ENCODE measurements around the gene MYH11.
"Not testable (repeated sequence)": the region's sequence is repeated elsewhere in the genome, so short reads cannot be mapped to it uniquely, and the experiment has no call there.

The MYH11 gene

GRCh38 chr16:15817446-15817845, 39.4 kb downstream of the MYH11 start:
- Histone ChIP-seq H3K27me3 (ENCODE audit: control insufficient read depth, insufficient read depth, low read length) (no peaks in the 10 kb centered on the region), H3K36me3 (ENCODE audit: control insufficient read depth, insufficient read depth, low read length) (no peaks in the 10 kb centered on the region), H3K4me1 (ENCODE audit: control insufficient read depth, insufficient read depth, low read length) (no peaks in the 10 kb centered on the region), H3K9me3 (ENCODE audit: control insufficient read depth, insufficient read depth, low read length) (no peaks in the 10 kb centered on the region), H3K9ac (ENCODE audit: low read depth, low read length) (no peak overlapping the region), H3K4me3 (ENCODE audit: low read depth, low read length) (no peak overlapping the region)

GRCh38 chr16:15816228-15816627, 40.6 kb downstream of the MYH11 start:
- Histone ChIP-seq H3K27me3 (ENCODE audit: control insufficient read depth, insufficient read depth, low read length) (no peaks in the 10 kb centered on the region), H3K9ac (ENCODE audit: low read depth, low read length) (no peak overlapping the region), H3K4me1 (ENCODE audit: control insufficient read depth, insufficient read depth, low read length) (no peaks in the 10 kb centered on the region), H3K4me3 (ENCODE audit: low read depth, low read length) (no peak overlapping the region), H3K9me3 (ENCODE audit: control insufficient read depth, insufficient read depth, low read length) (no peaks in the 10 kb centered on the region), H3K36me3 (ENCODE audit: control insufficient read depth, insufficient read depth, low read length) (no peaks in the 10 kb centered on the region)

GRCh38 chr16:15812401-15812750, 44.5 kb downstream of the MYH11 start:
- H3K4me1 ChIP-seq (ENCODE audit: control insufficient read depth, insufficient read depth, low read length); H3K9me3 ChIP-seq (ENCODE audit: control insufficient read depth, insufficient read depth, low read length); H3K4me3 ChIP-seq (ENCODE audit: low read depth, low read length); H3K36me3 ChIP-seq (ENCODE audit: control insufficient read depth, insufficient read depth, low read length); H3K9ac ChIP-seq (ENCODE audit: low read depth, low read length); H3K27me3 ChIP-seq (ENCODE audit: control insufficient read depth, insufficient read depth, low read length): not testable (repeated sequence)

- no peak overlapping the region for H3K4me3 ChIP-seq (ENCODE audit: low read depth, low read length)
- no peaks in the 10 kb centered on the region for H3K4me1 ChIP-seq (ENCODE audit: control insufficient read depth, insufficient read depth, low read length)
- no peaks in the 10 kb centered on the region for H3K36me3 ChIP-seq (ENCODE audit: control insufficient read depth, insufficient read depth, low read length)
These were observed 45.1 kb downstream of the MYH11 start for GRCh38 chr16:15811481-15812400.

GRCh38 chr16:15810949-15811348, 45.9 kb downstream of the MYH11 start:
- Histone ChIP-seq H3K27me3 (ENCODE audit: control insufficient read depth, insufficient read depth, low read length) (no peaks in the 10 kb centered on the region), H3K4me3 (ENCODE audit: low read depth, low read length) (no peak overlapping the region), H3K4me1 (ENCODE audit: control insufficient read depth, insufficient read depth, low read length) (no peaks in the 10 kb centered on the region), H3K36me3 (ENCODE audit: control insufficient read depth, insufficient read depth, low read length) (no peaks in the 10 kb centered on the region), H3K9ac (ENCODE audit: low read depth, low read length) (no peak overlapping the region), H3K9me3 (ENCODE audit: control insufficient read depth, insufficient read depth, low read length) (no peaks in the 10 kb centered on the region)

More at GRCh38 chr16:15811481-15812400, 45.1 kb downstream of the MYH11 start:
- H3K27me3 ChIP-seq (ENCODE audit: control insufficient read depth, insufficient read depth, low read length): no peaks in the 10 kb centered on the region
- H3K9ac ChIP-seq (ENCODE audit: low read depth, low read length): no peak overlapping the region
- H3K9me3 ChIP-seq (ENCODE audit: control insufficient read depth, insufficient read depth, low read length): no peaks in the 10 kb centered on the region

GRCh38 chr16:15810411-15810810, 46.4 kb downstream of the MYH11 start:
- H3K36me3 ChIP-seq (ENCODE audit: control insufficient read depth, insufficient read depth, low read length): no peaks in the 10 kb centered on the region
- H3K9me3 ChIP-seq (ENCODE audit: control insufficient read depth, insufficient read depth, low read length): no peaks in the 10 kb centered on the region
- no peaks in the 10 kb centered on the region for H3K4me1 ChIP-seq (ENCODE audit: control insufficient read depth, insufficient read depth, low read length)
- H3K4me3 ChIP-seq (ENCODE audit: low read depth, low read length): no peak overlapping the region
- H3K27me3 ChIP-seq (ENCODE audit: control insufficient read depth, insufficient read depth, low read length): no peaks in the 10 kb centered on the region
- no peak overlapping the region for H3K9ac ChIP-seq (ENCODE audit: low read depth, low read length)

- H3K27me3 ChIP-seq (ENCODE audit: control insufficient read depth, insufficient read depth, low read length); H3K9ac ChIP-seq (ENCODE audit: low read depth, low read length); H3K4me3 ChIP-seq (ENCODE audit: low read depth, low read length); H3K36me3 ChIP-seq (ENCODE audit: control insufficient read depth, insufficient read depth, low read length); H3K9me3 ChIP-seq (ENCODE audit: control insufficient read depth, insufficient read depth, low read length); H3K4me1 ChIP-seq (ENCODE audit: control insufficient read depth, insufficient read depth, low read length): not testable (repeated sequence)
These were observed 47.5 kb downstream of the MYH11 start for GRCh38 chr16:15809297-15809696.

- Histone ChIP-seq H3K4me3 (ENCODE audit: low read depth, low read length) (no peak overlapping the region), H3K27me3 (ENCODE audit: control insufficient read depth, insufficient read depth, low read length) (no peaks in the 10 kb centered on the region), H3K4me1 (ENCODE audit: control insufficient read depth, insufficient read depth, low read length) (no peaks in the 10 kb centered on the region), H3K9me3 (ENCODE audit: control insufficient read depth, insufficient read depth, low read length) (no peaks in the 10 kb centered on the region), H3K9ac (ENCODE audit: low read depth, low read length) (no peak overlapping the region), H3K36me3 (ENCODE audit: control insufficient read depth, insufficient read depth, low read length) (no peaks in the 10 kb centered on the region)
These were observed 48.8 kb downstream of the MYH11 start for GRCh38 chr16:15808071-15808470.

- Histone ChIP-seq H3K9me3 (ENCODE audit: control insufficient read depth, insufficient read depth, low read length) (no peaks in the 10 kb centered on the region), H3K36me3 (ENCODE audit: control insufficient read depth, insufficient read depth, low read length) (no peaks in the 10 kb centered on the region), H3K9ac (ENCODE audit: low read depth, low read length) (no peak overlapping the region), H3K27me3 (ENCODE audit: control insufficient read depth, insufficient read depth, low read length) (no peaks in the 10 kb centered on the region), H3K4me3 (ENCODE audit: low read depth, low read length) (no peak overlapping the region), H3K4me1 (ENCODE audit: control insufficient read depth, insufficient read depth, low read length) (no peaks in the 10 kb centered on the region)
These were observed 49.2 kb downstream of the MYH11 start for GRCh38 chr16:15807603-15808009.

- Histone ChIP-seq H3K9ac (ENCODE audit: low read depth, low read length) (no peak overlapping the region), H3K4me3 (ENCODE audit: low read depth, low read length) (no peak overlapping the region), H3K36me3 (ENCODE audit: control insufficient read depth, insufficient read depth, low read length) (no peaks in the 10 kb centered on the region), H3K4me1 (ENCODE audit: control insufficient read depth, insufficient read depth, low read length) (no peaks in the 10 kb centered on the region), H3K9me3 (ENCODE audit: control insufficient read depth, insufficient read depth, low read length) (no peaks in the 10 kb centered on the region), H3K27me3 (ENCODE audit: control insufficient read depth, insufficient read depth, low read length) (no peaks in the 10 kb centered on the region)
These were observed 53.2 kb downstream of the MYH11 start for GRCh38 chr16:15803618-15804017.

- H3K4me3 ChIP-seq (ENCODE audit: low read depth, low read length): no peak overlapping the region
- H3K9ac ChIP-seq (ENCODE audit: low read depth, low read length): no peak overlapping the region
- no peaks in the 10 kb centered on the region for H3K27me3 ChIP-seq (ENCODE audit: control insufficient read depth, insufficient read depth, low read length)
- H3K4me1 ChIP-seq (ENCODE audit: control insufficient read depth, insufficient read depth, low read length): no peaks in the 10 kb centered on the region
- H3K9me3 ChIP-seq (ENCODE audit: control insufficient read depth, insufficient read depth, low read length): no peaks in the 10 kb centered on the region
- H3K36me3 ChIP-seq (ENCODE audit: control insufficient read depth, insufficient read depth, low read length): no peaks in the 10 kb centered on the region
These were observed 56.9 kb downstream of the MYH11 start for GRCh38 chr16:15799851-15800495.

- Histone ChIP-seq H3K36me3 (ENCODE audit: control insufficient read depth, insufficient read depth, low read length) (no peaks in the 10 kb centered on the region), H3K27me3 (ENCODE audit: control insufficient read depth, insufficient read depth, low read length) (no peaks in the 10 kb centered on the region), H3K9ac (ENCODE audit: low read depth, low read length) (no peak overlapping the region), H3K4me1 (ENCODE audit: control insufficient read depth, insufficient read depth, low read length) (no peaks in the 10 kb centered on the region), H3K9me3 (ENCODE audit: control insufficient read depth, insufficient read depth, low read length) (no peaks in the 10 kb centered on the region), H3K4me3 (ENCODE audit: low read depth, low read length) (no peak overlapping the region)
These were observed 58.2 kb downstream of the MYH11 start for GRCh38 chr16:15798671-15799070.

Measured in iPS-15b (cell line).